ENCODE data around the gene EMID1.

DNA sequence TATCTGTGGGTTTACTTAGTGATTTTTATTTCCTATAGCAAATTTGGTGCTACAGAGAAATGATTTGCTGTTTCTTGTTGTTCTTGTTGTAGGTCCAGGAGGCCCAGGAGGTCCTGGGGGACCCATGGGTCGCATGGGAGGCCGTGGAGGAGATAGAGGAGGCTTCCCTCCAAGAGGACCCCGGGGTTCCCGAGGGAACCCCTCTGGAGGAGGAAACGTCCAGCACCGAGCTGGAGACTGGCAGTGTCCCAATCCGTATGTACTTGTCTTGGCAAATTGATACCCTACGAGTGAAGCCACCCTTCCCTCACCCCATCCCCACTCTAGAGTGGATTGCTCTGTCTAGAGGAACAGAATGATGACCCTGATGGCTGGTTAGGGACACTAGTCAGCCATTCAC is 92.9 kb downstream of the EMID1 start:
- TF ChIP-seq, protein P1, sequence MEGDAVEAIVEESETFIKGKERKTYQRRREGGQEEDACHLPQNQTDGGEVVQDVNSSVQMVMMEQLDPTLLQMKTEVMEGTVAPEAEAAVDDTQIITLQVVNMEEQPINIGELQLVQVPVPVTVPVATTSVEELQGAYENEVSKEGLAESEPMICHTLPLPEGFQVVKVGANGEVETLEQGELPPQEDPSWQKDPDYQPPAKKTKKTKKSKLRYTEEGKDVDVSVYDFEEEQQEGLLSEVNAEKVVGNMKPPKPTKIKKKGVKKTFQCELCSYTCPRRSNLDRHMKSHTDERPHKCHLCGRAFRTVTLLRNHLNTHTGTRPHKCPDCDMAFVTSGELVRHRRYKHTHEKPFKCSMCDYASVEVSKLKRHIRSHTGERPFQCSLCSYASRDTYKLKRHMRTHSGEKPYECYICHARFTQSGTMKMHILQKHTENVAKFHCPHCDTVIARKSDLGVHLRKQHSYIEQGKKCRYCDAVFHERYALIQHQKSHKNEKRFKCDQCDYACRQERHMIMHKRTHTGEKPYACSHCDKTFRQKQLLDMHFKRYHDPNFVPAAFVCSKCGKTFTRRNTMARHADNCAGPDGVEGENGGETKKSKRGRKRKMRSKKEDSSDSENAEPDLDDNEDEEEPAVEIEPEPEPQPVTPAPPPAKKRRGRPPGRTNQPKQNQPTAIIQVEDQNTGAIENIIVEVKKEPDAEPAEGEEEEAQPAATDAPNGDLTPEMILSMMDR (IDR thresholded peaks at IDR 0.05): no peak
- TF ChIP-seq POLR2AphosphoS5 (IDR thresholded peaks at IDR 0.05) (no peak), POLR2A (IDR thresholded peaks at IDR 0.05) (no peak), EP300 (IDR thresholded peaks at IDR 0.05) (no peak)
